Loucy (cell line): Measurements from ENCODE around the gene PBXIP1.

Source experiments
- H2AFZ ChIP-seq: fragments of 200-600 bp; sonication (generic); 2 replicates; pipeline ENCODE4 v1.6.0; 2016; ENCODE audit warnings: antibody characterized with exemption, mild to moderate bottlenecking, low read length, moderate library complexity
- H3F3A ChIP-seq: fragments of 200-600 bp; 2 replicates; pipeline ENCODE4 v1.6.0; 2016; ENCODE audit warnings: antibody characterized with exemption, low read depth, mild to moderate bottlenecking
- H3K27me3 ChIP-seq: fragments of 200-600 bp; sonication (generic); 2 replicates; pipeline ENCODE4 v1.6.1; 2014; ENCODE audit warnings: low read length, mild to moderate bottlenecking; ENCODE audit not compliant: insufficient read depth, poor library complexity, severe bottlenecking
- H3K36me3 ChIP-seq: fragments of 200-600 bp; sonication (generic); 2 replicates; pipeline ENCODE4 v1.6.1; 2016; ENCODE audit warnings: low read length; ENCODE audit not compliant: insufficient read depth
- H3K4me1 ChIP-seq: fragments of 200-600 bp; sonication (generic); 2 replicates; pipeline ENCODE4 v1.5.1; 2014; ENCODE audit warnings: low read length, mild to moderate bottlenecking; ENCODE audit not compliant: insufficient read depth, poor library complexity, severe bottlenecking
- H3K4me2 ChIP-seq: fragments of 200-600 bp; sonication (generic); 2 replicates; pipeline ENCODE4 v1.6.0; 2014; ENCODE audit warnings: antibody characterized with exemption, low read length, low read depth, mild to moderate bottlenecking; ENCODE audit not compliant: poor library complexity, severe bottlenecking
- H3K4me3 ChIP-seq: fragments of 200-600 bp; sonication (generic); 2 replicates; pipeline ENCODE4 v1.5.1; 2014; ENCODE audit warnings: low read length, mild to moderate bottlenecking, mixed read lengths; ENCODE audit not compliant: poor library complexity, severe bottlenecking
- H3K79me2 ChIP-seq: fragments of 200-600 bp; sonication (generic); 2 replicates; pipeline ENCODE4 v1.6.1; 2014; ENCODE audit warnings: low read length; ENCODE audit not compliant: insufficient read depth
- H3K9ac ChIP-seq: fragments of 200-600 bp; sonication (generic); 2 replicates; pipeline ENCODE4 v1.6.0; 2014; ENCODE audit warnings: mild to moderate bottlenecking, low read depth, low read length, moderate library complexity; ENCODE audit not compliant: poor library complexity, severe bottlenecking
- H3K9me2 ChIP-seq: fragments of 200-600 bp; sonication (generic); replicated peaks from 2 replicates; pipeline ENCODE4 v1.6.1; 2016; ENCODE audit warnings: low read depth, low read length, mixed read lengths
- H3K9me3 ChIP-seq: fragments of 200-600 bp; sonication (generic); 2 replicates; pipeline ENCODE4 v1.6.1; 2014; ENCODE audit warnings: mild to moderate bottlenecking, antibody characterized with exemption, low read length, low read depth; ENCODE audit not compliant: insufficient read depth
- H4K20me1 ChIP-seq: fragments of 200-600 bp; sonication (generic); 2 replicates; pipeline ENCODE4 v1.6.0; 2014; ENCODE audit warnings: antibody characterized with exemption, low read length, mild to moderate bottlenecking; ENCODE audit not compliant: insufficient read depth, poor library complexity, severe bottlenecking
- EZH2phosphoT487 ChIP-seq: fragments of 200-600 bp; IDR thresholded peaks from 2 replicates; pipeline ENCODE4 v1.6.1; 2018; ENCODE audit warnings: antibody characterized with exemption, mild to moderate bottlenecking, moderate library complexity, borderline replicate concordance
- TF ChIP-seq, protein P1 (sequence below): fragments of 200-600 bp; sonication (generic); conservative IDR thresholded peaks from 2 replicates; pipeline ENCODE4 v1.5.1; 2014; ENCODE audit warnings: mild to moderate bottlenecking, antibody characterized with exemption, low read length

PBXIP1 gene

DNA sequence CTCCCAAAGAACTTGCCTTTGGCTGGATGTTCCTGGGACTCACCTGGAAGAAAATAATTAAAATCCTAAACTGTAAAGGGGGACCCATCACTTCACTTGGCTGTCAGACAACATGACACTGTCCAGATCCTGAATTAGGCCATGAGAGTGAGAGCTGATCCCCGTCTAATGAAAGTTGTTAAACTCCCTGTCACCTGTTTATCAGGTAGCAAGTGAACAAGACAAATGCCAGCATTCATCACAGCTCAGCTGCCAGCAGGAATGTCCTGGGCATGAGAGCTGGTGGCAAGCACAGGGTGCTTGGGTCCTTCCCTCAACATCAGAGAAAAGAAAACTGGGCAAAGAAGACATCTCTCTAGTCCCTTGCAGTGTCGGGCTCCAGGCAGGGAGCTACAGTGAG, 43.1 kb downstream of the PBXIP1 start:
- Histone ChIP-seq H3K4me2 (no peak overlapping the region), H3K9me2 (no peaks in the 10 kb centered on the region), H3K9me3 (no peaks in the 10 kb centered on the region), H3K9ac (no peak overlapping the region), H2AFZ (no peak overlapping the region), H3F3A (no peaks in the 10 kb centered on the region), H3K27me3 (no peaks in the 10 kb centered on the region), H3K79me2 (no peaks in the 10 kb centered on the region), H3K36me3 (no peaks in the 10 kb centered on the region), H3K4me1 (no peaks in the 10 kb centered on the region), H4K20me1 (no peaks in the 10 kb centered on the region), H3K4me3 (no peak overlapping the region)
- TF ChIP-seq, protein P1, sequence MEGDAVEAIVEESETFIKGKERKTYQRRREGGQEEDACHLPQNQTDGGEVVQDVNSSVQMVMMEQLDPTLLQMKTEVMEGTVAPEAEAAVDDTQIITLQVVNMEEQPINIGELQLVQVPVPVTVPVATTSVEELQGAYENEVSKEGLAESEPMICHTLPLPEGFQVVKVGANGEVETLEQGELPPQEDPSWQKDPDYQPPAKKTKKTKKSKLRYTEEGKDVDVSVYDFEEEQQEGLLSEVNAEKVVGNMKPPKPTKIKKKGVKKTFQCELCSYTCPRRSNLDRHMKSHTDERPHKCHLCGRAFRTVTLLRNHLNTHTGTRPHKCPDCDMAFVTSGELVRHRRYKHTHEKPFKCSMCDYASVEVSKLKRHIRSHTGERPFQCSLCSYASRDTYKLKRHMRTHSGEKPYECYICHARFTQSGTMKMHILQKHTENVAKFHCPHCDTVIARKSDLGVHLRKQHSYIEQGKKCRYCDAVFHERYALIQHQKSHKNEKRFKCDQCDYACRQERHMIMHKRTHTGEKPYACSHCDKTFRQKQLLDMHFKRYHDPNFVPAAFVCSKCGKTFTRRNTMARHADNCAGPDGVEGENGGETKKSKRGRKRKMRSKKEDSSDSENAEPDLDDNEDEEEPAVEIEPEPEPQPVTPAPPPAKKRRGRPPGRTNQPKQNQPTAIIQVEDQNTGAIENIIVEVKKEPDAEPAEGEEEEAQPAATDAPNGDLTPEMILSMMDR: no peak
- TF ChIP-seq EZH2phosphoT487: no peak

DNA sequence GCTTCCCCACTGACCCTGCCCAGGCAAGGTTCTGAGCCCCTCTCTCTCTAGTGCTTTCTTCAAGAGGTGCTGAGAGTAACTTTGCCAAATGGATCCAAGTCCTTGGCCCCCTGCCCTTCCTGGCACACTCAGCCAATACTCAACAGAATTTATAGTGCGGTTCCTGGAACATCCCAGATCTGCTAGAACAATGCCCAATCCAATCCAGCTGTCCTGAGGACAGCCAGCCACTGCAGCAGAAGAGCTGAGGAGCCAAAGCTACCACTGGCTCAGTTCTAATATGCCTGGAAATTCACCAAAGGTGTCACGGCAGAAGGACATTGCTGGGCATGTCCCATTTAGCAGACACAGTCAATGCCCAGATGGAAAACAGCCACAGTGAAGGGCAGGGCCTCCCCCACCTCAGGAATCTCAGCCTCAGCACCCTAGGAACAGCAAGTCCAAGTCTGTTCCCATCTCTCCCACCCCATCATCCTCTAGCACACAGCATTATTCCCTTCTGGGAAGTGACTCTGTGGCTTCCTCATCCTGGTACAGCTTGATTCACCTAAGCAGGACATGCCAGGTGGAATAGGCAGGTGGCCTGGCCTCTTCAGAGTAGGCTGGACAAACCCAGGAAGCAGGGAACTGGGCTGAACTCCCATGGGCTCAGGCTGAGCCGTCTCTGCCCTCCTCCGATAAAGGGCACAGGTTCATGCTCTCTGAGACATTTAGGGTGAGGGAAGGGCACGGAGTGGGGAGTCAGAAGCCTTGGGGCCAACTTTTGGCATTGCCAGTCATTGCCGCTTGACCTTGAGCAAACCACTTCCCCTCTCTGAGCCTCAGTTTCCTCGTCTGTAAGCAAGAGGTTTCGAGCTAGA, 44.0 kb downstream of the PBXIP1 start:
- Histone ChIP-seq H2AFZ (no peak overlapping the region), H3K9me3 (no peaks in the 10 kb centered on the region), H3K79me2 (no peaks in the 10 kb centered on the region), H3K4me2 (no peak overlapping the region), H3F3A (no peaks in the 10 kb centered on the region), H3K4me1 (no peaks in the 10 kb centered on the region), H3K9ac (no peak overlapping the region), H4K20me1 (no peaks in the 10 kb centered on the region), H3K27me3 (no peaks in the 10 kb centered on the region), H3K4me3 (no peak overlapping the region), H3K9me2 (no peaks in the 10 kb centered on the region), H3K36me3 (no peaks in the 10 kb centered on the region)
- TF ChIP-seq, protein P1: no peak
- no peak for TF ChIP-seq EZH2phosphoT487

DNA sequence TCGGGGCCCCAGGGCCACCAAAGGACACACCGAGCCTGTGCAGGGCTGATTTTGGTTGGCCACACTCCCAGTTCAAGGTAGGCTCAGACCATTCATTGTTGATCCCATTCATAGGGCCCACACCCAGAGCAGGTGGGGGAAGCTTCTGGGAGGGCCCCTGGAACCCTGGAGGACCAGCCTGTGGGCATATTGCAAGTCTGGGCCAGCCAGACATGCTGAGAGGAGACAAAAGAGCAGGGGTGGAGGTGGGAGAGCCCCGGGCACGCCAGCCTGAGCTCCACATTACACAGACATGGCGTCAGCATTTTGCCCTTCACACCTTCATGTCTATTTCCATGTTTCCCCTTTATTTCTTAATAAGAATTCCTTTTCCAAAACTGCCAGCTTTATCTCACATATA, 45.0 kb downstream of the PBXIP1 start:
- Histone ChIP-seq H3K9me3 (no peaks in the 10 kb centered on the region), H3K9ac (no peak overlapping the region), H3K4me1 (no peaks in the 10 kb centered on the region), H3F3A (no peaks in the 10 kb centered on the region), H2AFZ (no peak overlapping the region), H4K20me1 (no peaks in the 10 kb centered on the region), H3K4me2 (no peak overlapping the region), H3K9me2 (no peaks in the 10 kb centered on the region), H3K27me3 (no peaks in the 10 kb centered on the region), H3K79me2 (no peaks in the 10 kb centered on the region), H3K4me3 (no peak overlapping the region), H3K36me3 (no peaks in the 10 kb centered on the region)
- TF ChIP-seq, protein P1: no peak
- TF ChIP-seq EZH2phosphoT487: no peak
